Activated CD8-positive, alpha-beta T cell treated with anti-CD3 and anti-CD28 coated beads for 36 hours (primary cell): ENCODE results near the gene KLF15. TPM values are rescaled to one million over a fixed set of nuclear protein-coding genes. Genes with fewer than 3 reads are reported as not detected.

ENCODE experiments used
- ATAC-seq: fragments of 200-7000 bp; cut with Tn5 transposase; one replicate; pipeline ENCODE4 v1.10.0; 2021; ENCODE audit warnings: mild to moderate bottlenecking, moderate library complexity
- CTCF ChIA-PET: fragments of 350-600 bp; sonication (Branson Sonifier 250); formaldehyde crosslinking; loops from one replicate; lab custom pipeline; 2021; ENCODE audit warnings: antibody characterized with exemption; lab: Charles Lee
- POLR2A ChIA-PET: fragments of 350-600 bp; sonication (Branson Sonifier 250); formaldehyde crosslinking; loops from one replicate; lab custom pipeline; 2021; ENCODE audit warnings: antibody characterized with exemption; lab: Charles Lee
- DNase-seq: peaks from one replicate; pipeline ENCODE4 v3.0.0-alpha.2; 2020
- H3K27ac Mint-ChIP-seq: one replicate; pipeline ENCODE4 v1.8.0; 2021; ENCODE audit warnings: mild to moderate bottlenecking, mixed read lengths
- H3K27me3 Mint-ChIP-seq: one replicate; pipeline ENCODE4 v1.8.0; 2021; ENCODE audit warnings: mixed read lengths
- H3K36me3 Mint-ChIP-seq: one replicate; pipeline ENCODE4 v1.8.0; 2021; ENCODE audit warnings: low read depth, mixed read lengths
- H3K4me1 Mint-ChIP-seq: one replicate; pipeline ENCODE4 v1.8.0; 2021; ENCODE audit warnings: low read depth, mixed read lengths
- H3K4me3 Mint-ChIP-seq: one replicate; pipeline ENCODE4 v1.8.0; 2021; ENCODE audit warnings: mild to moderate bottlenecking, moderate library complexity, mixed read lengths
- H3K9me3 Mint-ChIP-seq: one replicate; pipeline ENCODE4 v1.8.0; 2021; ENCODE audit warnings: mixed read lengths
- intact Hi-C: fragments of 100-400 bp; cut with micrococcal nuclease; formaldehyde crosslinking; loops from one replicate; pipeline ENCODE4 v1.10.0; 2022
- total RNA-seq, 2 experiments: library from RNA; stranded (reverse); gene quantifications; one replicate each; pipeline ENCODE4 v1.2.3, GENCODE V29; 2021
- TF ChIP-seq, protein P1 (sequence below): fragments of 200-600 bp; IDR thresholded peaks from one replicate; pipeline ENCODE4 v1.8.0; 2022; ENCODE audit warnings: antibody characterized with exemption, mild to moderate bottlenecking

KLF15 gene
- total RNA-seq, 2 experiments from 2014 or later: 0.11 TPM; not detected in 1

GRCh38 chr3:126358038-126358815 lies 1.0 kb upstream of the KLF15 start:
- H3K27me3 Mint-ChIP-seq: peaks cover 45% of the 10 kb centered on the region
- ATAC-seq (no peak), DNase-seq (peak; percentile 13)
- no peak overlapping the region for H3K27ac Mint-ChIP-seq
- H3K9me3 Mint-ChIP-seq: no peaks in the 10 kb centered on the region
- peaks cover 6% of the 10 kb centered on the region for H3K4me1 Mint-ChIP-seq
- intact Hi-C loops: no loop called here
- H3K36me3 Mint-ChIP-seq: no peaks in the 10 kb centered on the region
- H3K4me3 Mint-ChIP-seq: peak overlapping the region; percentile 72
- ChIA-PET CTCF (no interaction called here), POLR2A (no interaction called here)
- TF ChIP-seq, protein P1, sequence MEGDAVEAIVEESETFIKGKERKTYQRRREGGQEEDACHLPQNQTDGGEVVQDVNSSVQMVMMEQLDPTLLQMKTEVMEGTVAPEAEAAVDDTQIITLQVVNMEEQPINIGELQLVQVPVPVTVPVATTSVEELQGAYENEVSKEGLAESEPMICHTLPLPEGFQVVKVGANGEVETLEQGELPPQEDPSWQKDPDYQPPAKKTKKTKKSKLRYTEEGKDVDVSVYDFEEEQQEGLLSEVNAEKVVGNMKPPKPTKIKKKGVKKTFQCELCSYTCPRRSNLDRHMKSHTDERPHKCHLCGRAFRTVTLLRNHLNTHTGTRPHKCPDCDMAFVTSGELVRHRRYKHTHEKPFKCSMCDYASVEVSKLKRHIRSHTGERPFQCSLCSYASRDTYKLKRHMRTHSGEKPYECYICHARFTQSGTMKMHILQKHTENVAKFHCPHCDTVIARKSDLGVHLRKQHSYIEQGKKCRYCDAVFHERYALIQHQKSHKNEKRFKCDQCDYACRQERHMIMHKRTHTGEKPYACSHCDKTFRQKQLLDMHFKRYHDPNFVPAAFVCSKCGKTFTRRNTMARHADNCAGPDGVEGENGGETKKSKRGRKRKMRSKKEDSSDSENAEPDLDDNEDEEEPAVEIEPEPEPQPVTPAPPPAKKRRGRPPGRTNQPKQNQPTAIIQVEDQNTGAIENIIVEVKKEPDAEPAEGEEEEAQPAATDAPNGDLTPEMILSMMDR: no peak

- TF ChIP-seq, protein P1: no peak
- Mint-ChIP-seq H3K4me3 (peak overlapping the region; percentile 73), H3K36me3 (no peaks in the 10 kb centered on the region), H3K4me1 (peaks cover 6% of the 10 kb centered on the region), H3K27me3 (peaks cover 44% of the 10 kb centered on the region), H3K9me3 (no peaks in the 10 kb centered on the region), H3K27ac (no peak overlapping the region)
- intact Hi-C loops: no loop called here
- ChIA-PET CTCF (no interaction called here), POLR2A (interaction anchor here (1.0 kb wide), 1 partner anchor 95 kb away, joined by 3 read pairs; no protein-coding TSS in a partner anchor)
- no peak for DNase-seq
- no peak for ATAC-seq
Observed at GRCh38 chr3:126356373-126357264, 589 bp downstream of the KLF15 start.

DNA sequence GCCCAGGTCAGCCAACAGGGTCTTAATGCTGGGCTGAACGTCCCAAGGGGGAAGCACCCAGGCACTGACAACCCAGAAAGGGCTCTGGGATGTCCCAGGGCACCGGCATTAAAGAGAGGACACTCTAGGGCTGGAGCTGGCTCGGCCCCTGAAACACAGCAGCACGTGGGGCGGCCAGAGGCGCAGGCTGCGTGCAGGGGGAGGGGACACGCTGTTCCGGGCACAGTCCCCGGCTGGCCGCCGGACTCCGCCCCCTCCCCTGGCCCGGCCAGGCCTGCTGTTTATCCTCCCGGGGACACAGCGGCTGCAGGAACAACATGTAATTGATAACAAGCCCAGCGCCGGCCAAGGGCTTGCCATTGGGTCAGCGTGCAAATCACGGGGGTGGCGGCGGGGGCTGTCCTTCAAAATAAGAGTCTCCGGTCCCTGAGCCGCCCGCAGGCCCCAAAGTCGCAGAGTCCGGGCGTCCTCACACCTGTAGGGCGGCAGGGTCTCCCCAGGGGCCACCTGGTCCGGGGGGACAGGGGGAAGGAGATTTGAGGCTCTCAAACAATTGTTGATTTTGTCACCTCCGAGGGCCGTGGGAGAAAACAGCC lies 1.3 kb downstream of the KLF15 start:
- no peak overlapping the region for H3K27ac Mint-ChIP-seq
- CTCF ChIA-PET: no interaction called here
- ATAC-seq: no peak
- H3K36me3 Mint-ChIP-seq: no peaks in the 10 kb centered on the region
- intact Hi-C loops: no loop called here
- H3K4me3 Mint-ChIP-seq: peak overlapping the region; percentile 73
- H3K9me3 Mint-ChIP-seq: no peaks in the 10 kb centered on the region
- POLR2A ChIA-PET: no interaction called here
- TF ChIP-seq, protein P1: no peak
- DNase-seq: peak; percentile 13
- peaks cover 6% of the 10 kb centered on the region for H3K4me1 Mint-ChIP-seq
- H3K27me3 Mint-ChIP-seq: peaks cover 39% of the 10 kb centered on the region

DNA sequence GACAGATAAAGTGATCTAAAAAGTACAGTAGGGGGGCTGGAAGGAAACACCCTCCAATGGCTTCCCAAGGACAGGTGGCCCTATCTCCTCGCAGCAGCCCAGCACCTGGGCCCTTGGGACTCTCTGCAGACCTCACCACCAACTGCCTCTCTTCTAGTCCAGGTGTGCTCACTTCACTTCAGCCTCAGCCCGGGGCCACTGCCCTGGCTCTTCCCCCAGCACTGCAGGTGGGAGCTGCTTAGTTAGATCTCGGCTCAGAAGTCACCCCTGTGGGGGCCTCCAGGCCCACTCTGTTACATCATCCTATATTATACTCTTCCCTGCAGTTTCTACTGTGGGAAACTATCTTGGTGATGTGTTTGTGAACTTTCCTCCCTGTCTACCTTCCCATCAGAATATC lies 2.0 kb downstream of the KLF15 start:
- H3K36me3 Mint-ChIP-seq: no peaks in the 10 kb centered on the region
- H3K27ac Mint-ChIP-seq: no peak overlapping the region
- ATAC-seq (no peak), DNase-seq (no peak)
- TF ChIP-seq, protein P1: no peak
- POLR2A ChIA-PET: interaction anchor here (0.6 kb wide), 1 partner anchor 299 kb away, joined by 3 read pairs; no protein-coding TSS in a partner anchor
- intact Hi-C loops: no loop called here
- CTCF ChIA-PET: no interaction called here
- peaks cover 37% of the 10 kb centered on the region for H3K27me3 Mint-ChIP-seq
- H3K9me3 Mint-ChIP-seq: no peaks in the 10 kb centered on the region
- H3K4me3 Mint-ChIP-seq: peak overlapping the region; percentile 10
- peaks cover 6% of the 10 kb centered on the region for H3K4me1 Mint-ChIP-seq
